HCT116 (cell line): ENCODE results near the gene TSPAN31. TPM values are rescaled to one million over a fixed set of nuclear protein-coding genes. Genes with fewer than 3 reads are reported as not detected.

ENCODE experiments used
- ATAC-seq: fragments of 200-7000 bp; cut with Tn5 transposase; 2 replicates; pipeline ENCODE4 v1.9.1; 2020; ENCODE audit warnings: mild to moderate bottlenecking, moderate library complexity
- BruUV-seq: library from RNA; stranded (reverse); fragments of 400-500 nt; replicated peaks from 2 replicates; lab custom pipeline; 2021; lab: Mats Ljungman, UMichigan
- CTCF ChIA-PET: fragments of 300-600 bp; sonication (Branson Sonifier 250); formaldehyde crosslinking; loops from one replicate; lab custom pipeline; 2021; ENCODE audit warnings: antibody characterized with exemption; lab: Charles Lee
- POLR2A ChIA-PET: fragments of 300-600, 350-600 bp; sonication (Branson Sonifier 250); formaldehyde crosslinking; loops from one replicate; lab custom pipeline; 2021; ENCODE audit warnings: antibody characterized with exemption; lab: Charles Lee
- RAD21 ChIA-PET, 2 experiments: fragments of 300-600 bp; sonication (Branson Sonifier 250); formaldehyde crosslinking; loops; one replicate each; lab custom pipeline; 2023; ENCODE audit warnings: low total read pairs in 2 of 2; ENCODE audit not compliant: uncharacterized antibody in 2 of 2, unreplicated experiment in 2 of 2, low non-redundant PET in 1 of 2; lab: Charles Lee
- DNase-seq: peaks from one replicate; pipeline ENCODE4 v3.0.0-alpha.2; 2010; ENCODE audit warnings: low read depth, low spot score
- H2AFZ ChIP-seq: fragments of 200-600 bp; shearing (Covaris generic), sonication (generic); 2 replicates; pipeline ENCODE4 v1.6.1; 2017; ENCODE audit warnings: low read depth, mixed run types, mixed read lengths, antibody characterized with exemption, low read length; ENCODE audit not compliant: poor library complexity, severe bottlenecking
- H3K27ac ChIP-seq: 2 replicates; pipeline ENCODE4 v1.5.1; 2012; ENCODE audit warnings: low read depth, low read length
- H3K27me3 ChIP-seq: fragments of 200-600 bp; sonication (generic); 2 replicates; pipeline ENCODE4 v1.6.1; 2016; ENCODE audit warnings: mixed run types, low read length, mixed read lengths; ENCODE audit not compliant: insufficient read depth
- H3K36me3 ChIP-seq, 2 experiments: fragments of 200-500 bp in 1 of 2; fragments of 200-600 bp in 1 of 2; sonication (Bioruptor generic) in 1 of 2; sonication (generic) in 1 of 2; 2 replicates each; pipeline versions ENCODE4 v1.5.1 to v1.6.1; 2014 to 2016; ENCODE audit warnings: low read length in 2 of 2, inconsistent platforms in 1 of 2, mixed read lengths in 1 of 2, mixed run types in 1 of 2; ENCODE audit not compliant: insufficient read depth in 2 of 2, control insufficient read depth in 1 of 2
- H3K4me1 ChIP-seq, 2 experiments: fragments of 200-600 bp in 1 of 2; sonication (generic) in 1 of 2; 2 replicates each; pipeline versions ENCODE4 v1.5.1 to v1.6.1; 2012 to 2017; ENCODE audit warnings: low read length in 2 of 2, inconsistent platforms in 1 of 2, mild to moderate bottlenecking in 1 of 2, mixed read lengths in 1 of 2, mixed run types in 1 of 2, moderate library complexity in 1 of 2; ENCODE audit not compliant: insufficient read depth in 2 of 2, control insufficient read depth in 1 of 2
- H3K4me2 ChIP-seq: fragments of 200-600 bp; sonication (generic); 2 replicates; pipeline ENCODE4 v1.6.1; 2017; ENCODE audit warnings: mixed run types, low read length, mixed read lengths
- H3K4me3 ChIP-seq, 2 experiments: fragments of 200-600 bp in 1 of 2; sonication (generic) in 1 of 2; replicated peaks in 1 of 2; 2 replicates each; pipeline ENCODE4 v1.5.1; 2011 to 2016; ENCODE audit warnings: low read length in 2 of 2, control low read depth in 1 of 2, low read depth in 1 of 2, mild to moderate bottlenecking in 1 of 2, mixed read lengths in 1 of 2, mixed run types in 1 of 2
- H3K79me2 ChIP-seq: fragments of 200-600 bp; sonication (generic); 2 replicates; pipeline ENCODE4 v1.6.1; 2017; ENCODE audit warnings: mild to moderate bottlenecking, mixed run types, low read length, moderate library complexity, mixed read lengths; ENCODE audit not compliant: insufficient read depth
- H3K9ac ChIP-seq: fragments of 200-600 bp; sonication (generic); 2 replicates; pipeline ENCODE4 v1.6.1; 2016; ENCODE audit warnings: low read length, mixed read lengths
- H3K9me2 ChIP-seq: fragments of 200-600 bp; sonication (generic), shearing (Covaris generic); 2 replicates; pipeline ENCODE4 v1.6.1; 2017; ENCODE audit warnings: mixed run types, mild to moderate bottlenecking, moderate library complexity; ENCODE audit not compliant: insufficient read depth
- H3K9me3 ChIP-seq, 2 experiments: fragments of 200-500 bp in 1 of 2; fragments of 200-600 bp in 1 of 2; sonication (Bioruptor generic) in 1 of 2; sonication (generic) in 1 of 2; 2 replicates each; pipeline ENCODE4 v1.6.1; 2014 to 2017; ENCODE audit warnings: low read length in 2 of 2, mixed read lengths in 2 of 2, inconsistent platforms in 1 of 2, low read depth in 1 of 2, mild to moderate bottlenecking in 1 of 2, mixed run types in 1 of 2, moderate library complexity in 1 of 2; ENCODE audit not compliant: control insufficient read depth in 1 of 2, insufficient read depth in 1 of 2
- H4K20me1 ChIP-seq: fragments of 200-600 bp; sonication (generic), shearing (Covaris generic); 2 replicates; pipeline ENCODE4 v1.6.1; 2017; ENCODE audit warnings: mixed run types, mild to moderate bottlenecking, moderate library complexity; ENCODE audit not compliant: insufficient read depth
- ELF1 ChIP-seq: IDR thresholded peaks from 2 replicates; pipeline ENCODE4 v1.6.1; 2012; ENCODE audit warnings: low read depth, borderline replicate concordance
- EZH2phosphoT487 ChIP-seq: fragments of 200-600 bp; IDR thresholded peaks from 2 replicates; pipeline ENCODE4 v1.6.1; 2018; ENCODE audit warnings: antibody characterized with exemption, borderline replicate concordance
- FOSL1 ChIP-seq: IDR thresholded peaks from 2 replicates; pipeline ENCODE4 v1.6.1; 2012; ENCODE audit warnings: low read depth
- JUND ChIP-seq: IDR thresholded peaks from 2 replicates; pipeline ENCODE4 v1.6.1; 2012
- RAD21 ChIP-seq: IDR thresholded peaks from 2 replicates; pipeline ENCODE4 v1.6.1; 2012; ENCODE audit warnings: low read depth, mild to moderate bottlenecking
- SIN3A ChIP-seq: IDR thresholded peaks from 2 replicates; pipeline ENCODE4 v1.6.1; 2012; ENCODE audit warnings: low read depth
- SP1 ChIP-seq: IDR thresholded peaks from 2 replicates; pipeline ENCODE4 v1.6.1; 2012; ENCODE audit warnings: low read depth
- SRF ChIP-seq: IDR thresholded peaks from 2 replicates; pipeline ENCODE4 v1.6.1; 2012; ENCODE audit warnings: low read depth
- TCF7L2 ChIP-seq: IDR thresholded peaks from 2 replicates; pipeline ENCODE4 v1.7.0; 2011; ENCODE audit warnings: borderline replicate concordance, inconsistent platforms; ENCODE audit not compliant: insufficient read depth, insufficient read length; ENCODE audit errors: extremely low read depth
- YY1 ChIP-seq: IDR thresholded peaks from 2 replicates; pipeline ENCODE4 v1.6.1; 2011; ENCODE audit warnings: low read length, low read depth, moderate library complexity, mild to moderate bottlenecking; ENCODE audit not compliant: insufficient replicate concordance; ENCODE audit errors: extremely low read depth
- ZFX ChIP-seq: fragments of 450-650 bp; IDR thresholded peaks from 2 replicates; pipeline ENCODE4 v1.6.1; 2017
- ZNF274 ChIP-seq: fragments of 200-500 bp; sonication (Bioruptor generic); IDR thresholded peaks from 2 replicates; pipeline ENCODE4 v1.6.1; 2014; ENCODE audit warnings: mild to moderate bottlenecking, low read depth, low read length, inconsistent platforms
- intact Hi-C: fragments of 100-400 bp; cut with micrococcal nuclease; formaldehyde crosslinking; loops from 2 replicates; pipeline ENCODE4 v1.10.0; 2022
- total RNA-seq: library from RNA; stranded (reverse); gene quantifications from one replicate; pipeline ENCODE4 v1.2.1, GENCODE V29; 2021; ENCODE audit not compliant: unreplicated experiment
- TF ChIP-seq, protein P1 (sequence below): IDR thresholded peaks from 2 replicates; pipeline ENCODE4 v1.6.1; 2012
- TF ChIP-seq, protein P2 (sequence below): IDR thresholded peaks from 2 replicates; pipeline ENCODE4 v1.6.1; 2012

TSPAN31 gene
- total RNA-seq, 1 experiment from 2014 or later, result 14.9 TPM

DNA sequence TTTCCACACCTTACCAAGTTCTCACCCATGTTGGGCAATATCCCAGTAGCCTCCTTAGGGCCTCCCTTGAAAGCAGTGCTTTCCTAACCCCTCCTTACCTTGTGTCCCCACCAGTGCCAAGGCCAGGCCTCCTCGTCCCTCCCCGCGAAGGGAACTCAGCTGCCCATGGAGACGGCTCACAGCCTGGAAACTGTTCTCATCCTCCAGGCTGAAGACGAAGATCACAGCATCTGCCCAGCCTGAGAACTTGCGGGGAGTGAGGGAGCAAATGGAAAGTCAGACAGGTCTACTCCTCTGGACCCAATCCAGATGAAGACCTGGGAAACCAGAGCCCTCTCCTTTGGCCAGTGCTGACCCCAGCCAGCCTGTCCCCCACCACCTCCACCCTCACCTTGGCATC is 10.9 kb upstream of the TSPAN31 start:
- TF ChIP-seq SP1 (no peak), SRF (no peak), JUND (no peak), ZFX (no peak), EZH2phosphoT487 (no peak)
- TF ChIP-seq, protein P1, sequence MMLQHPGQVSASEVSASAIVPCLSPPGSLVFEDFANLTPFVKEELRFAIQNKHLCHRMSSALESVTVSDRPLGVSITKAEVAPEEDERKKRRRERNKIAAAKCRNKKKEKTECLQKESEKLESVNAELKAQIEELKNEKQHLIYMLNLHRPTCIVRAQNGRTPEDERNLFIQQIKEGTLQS, result no peak
- TF ChIP-seq, protein P2, sequence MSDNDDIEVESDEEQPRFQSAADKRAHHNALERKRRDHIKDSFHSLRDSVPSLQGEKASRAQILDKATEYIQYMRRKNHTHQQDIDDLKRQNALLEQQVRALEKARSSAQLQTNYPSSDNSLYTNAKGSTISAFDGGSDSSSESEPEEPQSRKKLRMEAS, result no peak
- RAD21 ChIA-PET, result no interaction called here
- no peak overlapping the region for H3K4me3 ChIP-seq
- H3K9ac ChIP-seq, result no peak overlapping the region
- DNase-seq (no peak), ATAC-seq (no peak)
- no peaks in the 10 kb centered on the region for H3K79me2 ChIP-seq
- peaks cover 0 to 15% of the 10 kb centered on the region in 2 experiments; a peak in 3 of 4 replicates for H3K36me3 ChIP-seq
- intact Hi-C loops, result no loop called here
- CTCF ChIA-PET, result no interaction called here
- H3K9me2 ChIP-seq, result no peaks in the 10 kb centered on the region
- no peak overlapping the region for H3K27ac ChIP-seq
- no peak overlapping the region for H3K4me2 ChIP-seq
- no peaks in the 10 kb centered on the region for H3K4me1 ChIP-seq
- no peak overlapping the region for H2AFZ ChIP-seq
- BruUV-seq, result no TSS peak
- POLR2A ChIA-PET, result no interaction called here
- no peaks in the 10 kb centered on the region for H4K20me1 ChIP-seq
- H3K9me3 ChIP-seq, result no peaks in the 10 kb centered on the region
- no peaks in the 10 kb centered on the region for H3K27me3 ChIP-seq

DNA sequence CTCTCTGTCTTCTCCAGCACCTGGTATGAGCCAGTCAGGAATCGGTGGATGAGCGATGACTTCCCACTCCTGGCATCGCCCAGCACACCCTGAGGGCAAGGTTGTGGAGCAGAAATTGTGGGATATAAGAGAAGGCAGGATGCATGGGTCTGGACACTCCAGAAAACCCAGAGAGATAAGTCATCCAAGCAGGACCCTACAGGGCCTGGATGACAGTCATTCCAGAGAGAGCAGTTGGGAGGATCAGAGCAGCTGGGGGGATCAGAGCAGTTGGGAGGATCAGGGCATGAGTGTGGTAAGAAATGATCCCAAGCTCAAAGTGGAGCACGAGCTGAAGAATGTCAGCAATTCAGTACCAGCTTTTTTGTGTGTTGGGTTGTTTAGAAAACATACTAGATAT is 10.2 kb upstream of the TSPAN31 start:
- Histone ChIP-seq H2AFZ (no peak overlapping the region), H3K36me3 (peaks cover 0 to 15% of the 10 kb centered on the region in 2 experiments; a peak in 3 of 4 replicates), H4K20me1 (no peaks in the 10 kb centered on the region), H3K79me2 (no peaks in the 10 kb centered on the region), H3K4me1 (no peaks in the 10 kb centered on the region), H3K27me3 (no peaks in the 10 kb centered on the region), H3K4me3 (no peak overlapping the region)
- POLR2A ChIA-PET, result no interaction called here
- DNase-seq (no peak), ATAC-seq (no peak)
- CTCF ChIA-PET, result no interaction called here
- RAD21 ChIA-PET, result no interaction called here
- TF ChIP-seq RAD21 (no peak), TCF7L2 (no peak), ZFX (no peak), SRF (no peak), SIN3A (no peak), FOSL1 (no peak), ZNF274 (no peak), ELF1 (no peak), JUND (no peak), YY1 (no peak)
- TF ChIP-seq, protein P2, result no peak
- TF ChIP-seq, protein P1, result no peak
- TF ChIP-seq, all 23 proteins: peak for 0
- no TSS peak for BruUV-seq
- intact Hi-C loops, result no loop called here
- H3K4me2 ChIP-seq, result no peak overlapping the region
- H3K9me2 ChIP-seq, result no peaks in the 10 kb centered on the region
- H3K9me3 ChIP-seq, result no peaks in the 10 kb centered on the region
- no peak overlapping the region for H3K9ac ChIP-seq
- H3K27ac ChIP-seq, result no peak overlapping the region
